MM.1S (cell line): Measurements from ENCODE around the gene CACNA1I.

Experiments
- DNase-seq: peaks from one replicate; pipeline ENCODE4 v3.0.0-alpha.2; 2015
- H2AFZ ChIP-seq: fragments of 300-600 bp; sonication (generic); 2 replicates; pipeline ENCODE4 v1.6.0; 2016; ENCODE audit warnings: antibody characterized with exemption, low read length
- H3F3A ChIP-seq: fragments of 300-600 bp; sonication (generic); 2 replicates; pipeline ENCODE4 v1.6.1; 2016; ENCODE audit warnings: mild to moderate bottlenecking, antibody characterized with exemption, low read length, moderate library complexity, mixed read lengths; ENCODE audit not compliant: insufficient read depth
- H3K27ac ChIP-seq: fragments of 300-600 bp; sonication (generic); 2 replicates; pipeline ENCODE4 v1.5.1; 2016; ENCODE audit warnings: mild to moderate bottlenecking, low read length
- H3K27me3 ChIP-seq: fragments of 300-600 bp; sonication (generic); replicated peaks from 2 replicates; pipeline ENCODE4 v1.6.0; 2016; ENCODE audit warnings: low read length; ENCODE audit not compliant: insufficient read depth
- H3K36me3 ChIP-seq: fragments of 300-600 bp; sonication (generic); replicated peaks from 2 replicates; pipeline ENCODE4 v1.6.1; 2016; ENCODE audit warnings: mild to moderate bottlenecking, low read length, mixed read lengths; ENCODE audit not compliant: insufficient read depth
- H3K4me1 ChIP-seq: fragments of 300-600 bp; sonication (generic); 2 replicates; pipeline ENCODE4 v1.6.1; 2016; ENCODE audit warnings: low read length, mixed read lengths
- H3K4me2 ChIP-seq: fragments of 300-600 bp; sonication (generic); 2 replicates; pipeline ENCODE4 v1.6.0; 2016; ENCODE audit warnings: low read depth, low read length
- H3K4me3 ChIP-seq: fragments of 300-600 bp; sonication (generic); 2 replicates; pipeline ENCODE4 v1.5.1; 2016; ENCODE audit warnings: low read length, mixed read lengths
- H3K79me2 ChIP-seq: fragments of 300-600 bp; sonication (generic); 2 replicates; pipeline ENCODE4 v1.6.1; 2016; ENCODE audit warnings: mixed run types, low read length, mixed read lengths
- H3K9ac ChIP-seq: fragments of 300-600 bp; sonication (generic); 2 replicates; pipeline ENCODE4 v1.6.1; 2016; ENCODE audit warnings: low read length, mixed read lengths
- H3K9me2 ChIP-seq: fragments of 300-600 bp; sonication (generic); replicated peaks from 2 replicates; pipeline ENCODE4 v1.6.1; 2016; ENCODE audit warnings: mild to moderate bottlenecking, low read length, mixed read lengths; ENCODE audit not compliant: insufficient read depth
- H3K9me3 ChIP-seq: fragments of 300-600 bp; sonication (generic); replicated peaks from 2 replicates; pipeline ENCODE4 v1.6.1; 2016; ENCODE audit warnings: mild to moderate bottlenecking, low read length, mixed read lengths; ENCODE audit not compliant: insufficient read depth
- H4K20me1 ChIP-seq: fragments of 300-600 bp; sonication (generic); 2 replicates; pipeline ENCODE4 v1.6.1; 2016; ENCODE audit warnings: mild to moderate bottlenecking, low read length, moderate library complexity, mixed read lengths; ENCODE audit not compliant: insufficient read depth
- CTCF ChIP-seq: fragments of 300-600 bp; sonication (generic); IDR thresholded peaks from 2 replicates; pipeline ENCODE4 v1.5.1; 2016; ENCODE audit warnings: antibody characterized with exemption, low read length, mixed read lengths
- EZH2 ChIP-seq: fragments of 300-600 bp; sonication (generic); optimal IDR thresholded peaks from 2 replicates; pipeline ENCODE3; 2017; ENCODE audit warnings: low read depth, mild to moderate bottlenecking, antibody characterized with exemption, low read length, mixed read lengths
- EZH2phosphoT487 ChIP-seq: fragments of 300-600 bp; sonication (generic); IDR thresholded peaks from 2 replicates; pipeline ENCODE4 v1.6.1; 2018; ENCODE audit warnings: antibody characterized with exemption, low read length

CACNA1I gene

GRCh38 chr22:39679652-39680051 lies 109.1 kb downstream of the CACNA1I start:
- peaks cover 99% of the 10 kb centered on the region for H3K27me3 ChIP-seq
- H3K9me3 ChIP-seq: no peaks in the 10 kb centered on the region
- H3K27ac ChIP-seq: no peak overlapping the region
- H3K4me2 ChIP-seq: no peak overlapping the region
- H3K36me3 ChIP-seq: no peaks in the 10 kb centered on the region
- H4K20me1 ChIP-seq: no peaks in the 10 kb centered on the region
- no peak overlapping the region for H2AFZ ChIP-seq
- no peaks in the 10 kb centered on the region for H3F3A ChIP-seq
- no peaks in the 10 kb centered on the region for H3K4me1 ChIP-seq
- no peak overlapping the region for H3K9ac ChIP-seq
- TF ChIP-seq EZH2phosphoT487 (no peak), CTCF (no peak), EZH2 (no peak)
- no peaks in the 10 kb centered on the region for H3K9me2 ChIP-seq
- H3K4me3 ChIP-seq: no peak overlapping the region
- no peak for DNase-seq
- no peaks in the 10 kb centered on the region for H3K79me2 ChIP-seq

GRCh38 chr22:39680486-39680885 lies 109.9 kb downstream of the CACNA1I start:
- Histone ChIP-seq H3K9ac (no peak overlapping the region), H3K4me2 (no peak overlapping the region), H3K36me3 (no peaks in the 10 kb centered on the region), H2AFZ (no peak overlapping the region), H3K79me2 (no peaks in the 10 kb centered on the region), H3F3A (no peaks in the 10 kb centered on the region), H3K4me1 (no peaks in the 10 kb centered on the region), H3K27ac (no peak overlapping the region), H3K4me3 (no peak overlapping the region), H3K9me3 (no peaks in the 10 kb centered on the region), H3K27me3 (peaks cover 95% of the 10 kb centered on the region), H3K9me2 (no peaks in the 10 kb centered on the region), H4K20me1 (no peaks in the 10 kb centered on the region)
- no peak for DNase-seq
- TF ChIP-seq EZH2phosphoT487 (no peak), EZH2 (no peak), CTCF (no peak)

DNA sequence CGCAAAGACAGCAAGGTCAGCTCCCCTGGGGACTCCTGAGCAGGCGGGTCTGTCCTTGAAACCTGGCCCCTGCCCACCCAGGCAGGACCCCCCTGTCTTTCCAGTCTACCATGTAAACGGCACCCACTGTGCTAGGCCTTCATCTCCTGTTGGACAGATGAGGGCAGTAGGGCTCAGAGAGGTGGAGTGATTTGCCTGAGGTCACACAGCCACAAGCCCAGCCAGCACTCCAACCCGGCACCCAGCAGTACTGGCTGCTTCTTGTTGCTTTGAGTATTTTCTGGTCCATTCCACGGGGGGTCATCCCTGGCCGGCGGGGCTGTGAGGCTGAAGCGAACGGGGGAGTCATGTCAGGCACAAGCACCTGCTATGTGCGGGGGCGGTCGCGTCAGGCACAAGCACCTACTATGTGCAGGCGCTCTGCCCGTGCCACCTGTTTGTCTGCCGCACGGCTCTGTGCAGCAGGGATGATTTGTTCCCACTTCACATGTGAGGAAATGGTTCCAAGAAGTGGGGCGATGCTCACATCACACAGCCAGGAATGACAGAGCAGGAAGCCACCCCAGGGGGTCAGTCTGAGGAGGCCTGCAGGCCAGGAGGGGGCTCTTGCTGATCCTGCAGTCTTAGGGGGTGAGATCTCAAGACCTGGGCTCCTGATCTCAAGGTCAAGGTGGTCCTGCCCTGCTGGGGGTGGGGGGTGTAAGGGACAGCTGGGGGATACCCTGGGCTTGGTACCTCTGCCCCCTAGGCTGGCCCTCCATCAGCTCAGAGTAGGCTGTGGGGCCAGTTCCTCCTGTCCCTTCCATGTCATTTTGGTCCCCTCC lies 110.7 kb downstream of the CACNA1I start:
- Histone ChIP-seq H2AFZ (no peak overlapping the region), H3K79me2 (no peaks in the 10 kb centered on the region), H3K27me3 (peaks cover 87% of the 10 kb centered on the region), H3K9ac (no peak overlapping the region), H3K4me2 (no peak overlapping the region), H3K9me2 (no peaks in the 10 kb centered on the region), H3K36me3 (no peaks in the 10 kb centered on the region), H4K20me1 (no peaks in the 10 kb centered on the region), H3F3A (no peaks in the 10 kb centered on the region), H3K27ac (no peak overlapping the region), H3K4me3 (no peak overlapping the region), H3K4me1 (no peaks in the 10 kb centered on the region), H3K9me3 (no peaks in the 10 kb centered on the region)
- no peak for TF ChIP-seq CTCF
- no peak for TF ChIP-seq EZH2phosphoT487
- TF ChIP-seq EZH2: no peak
- DNase-seq: no peak
